OCI-LY3 (cell line): ENCODE data around the gene KDM5A.

Source experiments
- CTCF ChIP-seq: fragments of 200-600, 300-600 bp; sonication (generic); IDR thresholded peaks from 2 replicates; pipeline ENCODE4 v1.5.1; 2014; ENCODE audit warnings: antibody characterized with exemption, low read length, low read depth
- EZH2phosphoT487 ChIP-seq: fragments of 200-600 bp; shearing (Covaris generic); IDR thresholded peaks from 2 replicates; pipeline ENCODE4 v1.6.1; 2018; ENCODE audit warnings: antibody characterized with exemption, mixed run types, low read depth

DNA sequence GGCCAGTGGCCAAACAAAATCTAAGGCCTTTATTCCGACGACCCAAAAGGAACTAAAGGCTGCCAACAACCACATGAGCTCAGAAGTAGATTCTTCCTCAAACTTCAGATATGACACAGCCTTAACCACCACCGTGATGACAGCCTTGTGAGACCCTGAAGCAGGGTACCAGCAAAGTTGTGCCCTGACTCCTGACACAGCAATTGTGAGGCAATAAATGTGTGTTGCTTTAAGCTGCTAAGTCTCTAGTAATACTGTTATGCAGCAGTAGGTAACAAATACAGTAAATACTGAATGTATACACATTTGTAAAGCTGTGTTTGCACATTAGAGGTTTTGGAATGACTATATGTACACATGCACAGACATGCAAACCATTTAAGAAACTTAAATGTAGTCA lies 115.7 kb downstream of the KDM5A start:
- TF ChIP-seq CTCF (no peak), EZH2phosphoT487 (no peak)
